GM12878 (cell line): ENCODE results near the gene ZNF891. TPM values are rescaled to one million over a fixed set of nuclear protein-coding genes. Genes with fewer than 3 reads are reported as not detected.

ENCODE experiments used
- ATAC-seq: fragments of 200-7000 bp; cut with Tn5 transposase; 3 replicates; pipeline ENCODE4 v1.9.1; 2020; ENCODE audit warnings: mild to moderate bottlenecking, moderate library complexity
- BruUV-seq: library from RNA; stranded (reverse); fragments of 400-500 nt; replicated peaks from 2 replicates; lab custom pipeline; 2021; lab: Mats Ljungman, UMichigan
- CTCF ChIA-PET: fragments of 300-600 bp; sonication (Branson Sonifier 250); formaldehyde crosslinking; extraction: SDS; loops from one replicate; lab custom pipeline; 2021; ENCODE audit warnings: inconsistent platforms; lab: Yijun Ruan, JAX
- POLR2A ChIA-PET: fragments of 350-600 bp; formaldehyde crosslinking; extraction: SDS; loops from one replicate; lab custom pipeline; 2021; ENCODE audit warnings: inconsistent platforms; lab: Charles Lee
- RAD21 ChIA-PET: fragments of 300-600 bp; sonication (Branson Sonifier 250); formaldehyde crosslinking; loops from one replicate; lab custom pipeline; 2023; ENCODE audit warnings: antibody characterized with exemption; ENCODE audit not compliant: unreplicated experiment; lab: Charles Lee
- SMC1A ChIA-PET: fragments of 300-600 bp; sonication (Branson Sonifier 250); formaldehyde crosslinking; loops from one replicate; lab custom pipeline; 2023; ENCODE audit not compliant: unreplicated experiment, uncharacterized antibody; lab: Charles Lee
- DNase-seq: peaks from one replicate; pipeline ENCODE4 v3.0.0-alpha.2; 2011; ENCODE audit warnings: low read depth, low spot score
- FAIRE-seq: peaks from 3 replicates; lab custom pipeline; 2011; peaks lifted over from hg19 to GRCh38; lab: Jason Lieb, UNC
- H2AFZ ChIP-seq: 2 replicates; pipeline ENCODE4 v1.6.0; 2011; ENCODE audit warnings: low read depth, low read length, control low read depth; ENCODE audit not compliant: control insufficient read depth
- H3K27ac ChIP-seq: 2 replicates; pipeline ENCODE4 v1.5.1; 2011; ENCODE audit warnings: control low read depth; ENCODE audit not compliant: control insufficient read depth, insufficient read depth
- H3K27me3 ChIP-seq, 2 experiments: replicated peaks in 1 of 2; 2 replicates each; pipeline versions ENCODE4 v1.6.0 to v1.6.1; 2011; ENCODE audit warnings: low read length in 1 of 2; ENCODE audit not compliant: control insufficient read depth in 2 of 2, insufficient read depth in 2 of 2
- H3K36me3 ChIP-seq, 2 experiments: 2 replicates each; pipeline ENCODE4 v1.5.1; 2011; ENCODE audit warnings: low read length in 1 of 2; ENCODE audit not compliant: control insufficient read depth in 2 of 2, insufficient read depth in 2 of 2
- H3K4me1 ChIP-seq: 2 replicates; pipeline ENCODE4 v1.6.1; 2011; ENCODE audit warnings: mild to moderate bottlenecking, low read length, moderate library complexity, mixed read lengths; ENCODE audit not compliant: control insufficient read depth, insufficient read depth
- H3K4me2 ChIP-seq: 2 replicates; pipeline ENCODE4 v1.6.0; 2011; ENCODE audit warnings: control low read depth; ENCODE audit not compliant: control insufficient read depth, insufficient read depth
- H3K4me3 ChIP-seq: fragments of 200-600 bp; sonication (generic); 2 replicates; pipeline ENCODE4 v1.5.1; 2016
- H3K79me2 ChIP-seq: 2 replicates; pipeline ENCODE4 v1.6.0; 2011; ENCODE audit warnings: low read length; ENCODE audit not compliant: control insufficient read depth, insufficient read depth
- H3K9ac ChIP-seq: 2 replicates; pipeline ENCODE4 v1.8.0; 2011; ENCODE audit warnings: low read length, control low read depth, mixed read lengths; ENCODE audit not compliant: control insufficient read depth, insufficient read depth
- H3K9me3 ChIP-seq: replicated peaks from 3 replicates; pipeline ENCODE4 v1.5.1; 2011; ENCODE audit warnings: mild to moderate bottlenecking, low read length; ENCODE audit not compliant: control insufficient read depth, insufficient read depth
- H4K20me1 ChIP-seq: 2 replicates; pipeline ENCODE4 v1.6.0; 2011; ENCODE audit not compliant: control insufficient read depth, insufficient read depth
- ELK1 ChIP-seq: IDR thresholded peaks from 2 replicates; pipeline ENCODE4 v1.6.1; 2012; ENCODE audit warnings: low read depth, low read length, improper control_type of control experiment
- ETV6 ChIP-seq, 2 experiments: fragments of 450-650 bp in 1 of 2; IDR thresholded peaks in 1 of 2; conservative IDR thresholded peaks in 1 of 2; 2 replicates each; pipeline ENCODE4 v1.6.1; 2014; ENCODE audit warnings: antibody characterized with exemption in 1 of 2, borderline replicate concordance in 1 of 2, low read depth in 1 of 2, mild to moderate bottlenecking in 1 of 2, moderate library complexity in 1 of 2
- FOS ChIP-seq: IDR thresholded peaks from 3 replicates; pipeline ENCODE4 v1.6.1; 2011; ENCODE audit warnings: borderline replicate concordance; ENCODE audit not compliant: insufficient read length; ENCODE audit errors: extremely low read depth
- KDM1A ChIP-seq: fragments of 200-600 bp; sonication (generic); IDR thresholded peaks from 2 replicates; pipeline ENCODE4 v1.6.1; 2016; ENCODE audit warnings: borderline replicate concordance
- MEF2A ChIP-seq: IDR thresholded peaks from 2 replicates; pipeline ENCODE4 v1.6.1; 2011; ENCODE audit warnings: low read depth, mild to moderate bottlenecking, low read length, moderate library complexity; ENCODE audit not compliant: insufficient read depth
- NR2C1 ChIP-seq: fragments of 450-650 bp; IDR thresholded peaks from 2 replicates; pipeline ENCODE4 v1.6.1; 2017; ENCODE audit warnings: antibody characterized with exemption, mild to moderate bottlenecking, moderate library complexity
- NR2C2 ChIP-seq: IDR thresholded peaks from 2 replicates; pipeline ENCODE4 v1.6.1; 2011; ENCODE audit warnings: borderline replicate concordance, low read depth; ENCODE audit not compliant: control insufficient read depth, insufficient read length
- NR2F1 ChIP-seq: fragments of 450-650 bp; conservative IDR thresholded peaks from 2 replicates; pipeline ENCODE4 v1.6.1; 2017; ENCODE audit warnings: mild to moderate bottlenecking
- PBX3 ChIP-seq: IDR thresholded peaks from 2 replicates; pipeline ENCODE4 v1.6.1; 2011; ENCODE audit warnings: mild to moderate bottlenecking, low read depth, low read length, moderate library complexity; ENCODE audit not compliant: insufficient replicate concordance
- RBBP5 ChIP-seq: fragments of 200-600 bp; sonication (generic); conservative IDR thresholded peaks from 2 replicates; pipeline ENCODE4 v1.6.1; 2016
- RUNX3 ChIP-seq: IDR thresholded peaks from 2 replicates; pipeline ENCODE4 v1.6.1; 2012; ENCODE audit warnings: low read length, inconsistent platforms
- SPI1 ChIP-seq: IDR thresholded peaks from 2 replicates; pipeline ENCODE4 v1.6.1; 2011; ENCODE audit warnings: low read depth, mild to moderate bottlenecking, low read length, moderate library complexity, borderline replicate concordance; ENCODE audit not compliant: insufficient read depth
- SRF ChIP-seq, 2 experiments: IDR thresholded peaks; 2 replicates each; pipeline ENCODE4 v1.6.1; 2011; ENCODE audit warnings: low read depth in 2 of 2, low read length in 2 of 2, mild to moderate bottlenecking in 1 of 2, moderate library complexity in 1 of 2
- STAT1 ChIP-seq: fragments of 450-650 bp; conservative IDR thresholded peaks from 2 replicates; pipeline ENCODE4 v1.6.1; 2014; ENCODE audit warnings: antibody characterized with exemption, mild to moderate bottlenecking
- TCF12 ChIP-seq: IDR thresholded peaks from 2 replicates; pipeline ENCODE4 v1.6.1; 2011; ENCODE audit warnings: low read depth, mild to moderate bottlenecking, low read length
- WRNIP1 ChIP-seq: IDR thresholded peaks from 2 replicates; pipeline ENCODE4 v1.6.1; 2011; ENCODE audit warnings: low read depth, low read length, improper control_type of control experiment, borderline replicate concordance
- WGBS: methylation state at CpG from one replicate; pipeline ENCODE4 v1.1.6; 2016; ENCODE audit warnings: low lambda C conversion rate; ENCODE audit not compliant: insufficient replicate concordance, insufficient coverage; ENCODE audit errors: missing lambda C conversion rate; 5-methylcytosine and 5-hydroxymethylcytosine counted together
- in situ Hi-C: fragments of 300-500 bp; cut with MboI; formaldehyde crosslinking; loops from 9 replicates; pipeline ENCODE4 v1.14.3; 2018; ENCODE audit warnings: mixed read lengths
- intact Hi-C: fragments of 100-400 bp; cut with micrococcal nuclease; formaldehyde crosslinking; loops from one replicate; pipeline ENCODE4 v1.14.2; 2022; ENCODE audit not compliant: unreplicated experiment
- polyA plus RNA-seq, 11 experiments: library from polyadenylated mRNA; depleted of rRNA in 4 of 11; unstranded in 6 of 11; stranded (reverse) in 5 of 11; fragments of >200 nt; fragmentation: Nextera tagmentation in 4 of 11; fragmentation: Illumina TruSeq in 1 of 11; extraction: Ambion mirVana in 4 of 11; extraction: Trizol in 1 of 11; gene quantifications; 1 replicate in 1 of 11; 2 replicates in 10 of 11; pipeline versions ENCODE4 v1.2.1 to v1.2.3, GENCODE V29; 2011 to 2016; ENCODE audit warnings: inconsistent platforms in 2 of 11, missing spikeins in 2 of 11, low read depth in 1 of 11
- total RNA-seq, 4 experiments: library from RNA; depleted of rRNA in 3 of 4; stranded (reverse); fragments of >200 nt in 3 of 4; fragmentation: Illumina TruSeq in 1 of 4; extraction: Trizol in 1 of 4; gene quantifications; 2 replicates each; pipeline versions ENCODE4 v1.2.1 to v1.2.3, GENCODE V29; 2013 to 2021

The ZNF891 gene
- total and polyA plus RNA-seq, 10 of the 15 experiments (the other 5 are each of a cell fraction or from before 2014, with no cell fraction given): 0.20 to 1.1 (median 0.69) TPM

- no peak for DNase-seq
- Histone ChIP-seq H3K4me1 (no peaks in the 10 kb centered on the region), H3K9ac (no peak overlapping the region), H3K36me3 (peaks cover 0 to 6% of the 10 kb centered on the region in 2 experiments; a peak in 1 of 4 replicates), H3K79me2 (no peaks in the 10 kb centered on the region), H3K4me2 (no peak overlapping the region), H3K9me3 (peaks cover 22% of the 10 kb centered on the region), H3K4me3 (no peak overlapping the region), H4K20me1 (no peaks in the 10 kb centered on the region), H2AFZ (no peak overlapping the region), H3K27me3 (no peaks in the 10 kb centered on the region), H3K27ac (no peak overlapping the region)
- intact Hi-C loops (no loop called here), in situ Hi-C loops (no loop called here)
- no peak for ATAC-seq
- ChIA-PET POLR2A (no interaction called here), RAD21 (no interaction called here), SMC1A (no interaction called here), CTCF (no interaction called here)
- no peak for FAIRE-seq
- WGBS: 100% methylated on average over 2 of the region's 2 CpGs
- TF ChIP-seq KDM1A (no peak), STAT1 (no peak), RBBP5 (no peak), SRF (IDR thresholded peaks at IDR 0.05; ENCODE audit: low read depth in 2 of 2, low read length in 2 of 2) (no peak), ETV6 (conservative IDR thresholded peaks at IDR 0.05 in 1 of 2, IDR thresholded peaks at IDR 0.05 in 1 of 2; ENCODE audit: borderline replicate concordance in 1 of 2, low read depth in 1 of 2) (no peak), NR2C1 (no peak), SPI1 (no peak), TCF12 (no peak), PBX3 (no peak), NR2C2 (no peak), MEF2A (no peak), FOS (no peak), RUNX3 (no peak), NR2F1 (no peak), ELK1 (no peak), WRNIP1 (no peak)
- no TSS peak for BruUV-seq
Measured at GRCh38 chr12:133135747-133136146, 5.7 kb upstream of the ZNF891 start.
